K562 (cell line): ENCODE data around the gene APOM. TPM values are rescaled to one million over a fixed set of nuclear protein-coding genes. Genes with fewer than 3 reads are reported as not detected.

Experiments used
- ESRRB ChIP-seq: fragments of 250-450 bp; sonication (Bioruptor Pico); IDR thresholded peaks from 2 replicates; pipeline ENCODE4 v1.5.0; 2020; ENCODE audit warnings: mild to moderate bottlenecking, moderate library complexity, borderline replicate concordance
- MBD2 ChIP-seq: sonication (generic); IDR thresholded peaks from 2 replicates; pipeline ENCODE4 v1.6.1; 2016; ENCODE audit warnings: low read depth, borderline replicate concordance
- MEF2D ChIP-seq: conservative IDR thresholded peaks from 2 replicates; pipeline ENCODE4 v1.6.1; 2016; ENCODE audit warnings: low read depth, missing genetic modification characterization, missing compliant biosample characterization
- NR2C1 ChIP-seq, 2 experiments: fragments of 450-650 bp; IDR thresholded peaks; 2 replicates each; pipeline ENCODE4 v1.6.1; 2017; ENCODE audit warnings: mild to moderate bottlenecking in 2 of 2, antibody characterized with exemption in 1 of 2, inconsistent platforms in 1 of 2, missing compliant biosample characterization in 1 of 2, missing genetic modification characterization in 1 of 2
- NR3C1 ChIP-seq: sonication (generic); formaldehyde crosslinking; IDR thresholded peaks from 2 replicates; pipeline ENCODE4 v1.8.1; 2022; ENCODE audit warnings: missing genetic modification reagents
- POLR2H ChIP-seq: IDR thresholded peaks from 2 replicates; pipeline ENCODE4 v1.6.1; 2016; ENCODE audit warnings: missing genetic modification characterization, low read depth, mild to moderate bottlenecking, control low read depth, missing compliant biosample characterization, moderate library complexity
- SOX6 ChIP-seq: fragments of 450-650 bp; IDR thresholded peaks from 2 replicates; pipeline ENCODE4 v1.6.1; 2014; ENCODE audit warnings: mild to moderate bottlenecking
- SP1 ChIP-seq: sonication (generic); formaldehyde crosslinking; IDR thresholded peaks from 2 replicates; pipeline ENCODE4 v1.8.1; 2022; ENCODE audit warnings: mild to moderate bottlenecking, missing genetic modification reagents
- TOE1 ChIP-seq, 2 experiments: fragments of 450-650 bp in 1 of 2; sonication (generic) in 1 of 2; formaldehyde crosslinking in 1 of 2; IDR thresholded peaks; 2 replicates each; pipeline versions ENCODE4 v1.7.1 to v1.8.0; 2016 to 2022; ENCODE audit warnings: borderline replicate concordance in 2 of 2, mild to moderate bottlenecking in 2 of 2, antibody characterized with exemption in 1 of 2, inconsistent platforms in 1 of 2, low read depth in 1 of 2, missing genetic modification reagents in 1 of 2, moderate library complexity in 1 of 2
- ZNF146 ChIP-seq: IDR thresholded peaks from one replicate; pipeline ENCODE4 v1.6.1; 2018; ENCODE audit warnings: missing compliant biosample characterization; ENCODE audit not compliant: unreplicated experiment
- ZNF282 ChIP-seq: sonication (generic); formaldehyde crosslinking; IDR thresholded peaks from 2 replicates; pipeline ENCODE4 v1.8.1; 2023; ENCODE audit warnings: missing genetic modification reagents
- ZNF311 ChIP-seq: fragments of 250-450 bp; sonication (Bioruptor Pico); IDR thresholded peaks from 2 replicates; pipeline ENCODE4 v1.4.0; 2020; ENCODE audit warnings: mild to moderate bottlenecking, moderate library complexity
- ZNF57 ChIP-seq: fragments of 450-650 bp; formaldehyde crosslinking; IDR thresholded peaks from 2 replicates; pipeline ENCODE4 v1.4.0; 2020; ENCODE audit warnings: mild to moderate bottlenecking, moderate library complexity
- ZNF707 ChIP-seq: fragments of 250-450 bp; sonication (Bioruptor Pico); conservative IDR thresholded peaks from 2 replicates; pipeline ENCODE4 v1.8.0; 2022; ENCODE audit warnings: inconsistent platforms, mild to moderate bottlenecking, moderate library complexity
- ZNF764 ChIP-seq: fragments of 250-450 bp; sonication (Bioruptor Pico); IDR thresholded peaks from 2 replicates; pipeline ENCODE4 v1.4.0; 2020; ENCODE audit warnings: low read depth, mild to moderate bottlenecking, moderate library complexity
- ZZZ3 ChIP-seq: fragments of 450-650 bp; IDR thresholded peaks from 2 replicates; pipeline ENCODE4 v1.6.1; 2016; ENCODE audit warnings: antibody characterized with exemption, mild to moderate bottlenecking, moderate library complexity
- polyA plus RNA-seq, 8 experiments: library from polyadenylated mRNA; depleted of rRNA in 4 of 8; stranded (reverse) in 5 of 8; unstranded in 3 of 8; fragments of >200 nt; fragmentation: Nextera tagmentation in 2 of 8; fragmentation: Illumina TruSeq in 1 of 8; extraction: Ambion mirVana in 2 of 8; extraction: Trizol in 1 of 8; gene quantifications; 2 replicates each; pipeline versions ENCODE4 v1.2.1 to v1.2.3, GENCODE V29; 2011 to 2014; ENCODE audit warnings: inconsistent platforms in 1 of 8, missing spikeins in 1 of 8
- total RNA-seq, 7 experiments: library from RNA; depleted of rRNA in 6 of 7; stranded (reverse); fragments of >200 nt in 6 of 7; fragmentation: Illumina TruSeq in 2 of 7; extraction: Trizol in 2 of 7; gene quantifications; 2 replicates each; pipeline versions ENCODE4 v1.2.1 to v1.2.3, GENCODE V29; 2011 to 2021; ENCODE audit warnings: low replicate concordance in 1 of 7
- TF ChIP-seq, protein P1 (sequence below): fragments of 200-400 bp; formaldehyde crosslinking; IDR thresholded peaks from 2 replicates; pipeline ENCODE4 v1.6.1; 2017; ENCODE audit warnings: mild to moderate bottlenecking, low read depth, low read length, moderate library complexity
- TF ChIP-seq, protein P2 (sequence below): fragments of 250-450 bp; sonication (Bioruptor Pico); IDR thresholded peaks from 2 replicates; pipeline ENCODE4 v1.4.0; 2020; ENCODE audit warnings: mild to moderate bottlenecking, moderate library complexity

APOM gene
- total and polyA plus RNA-seq, 9 of the 15 experiments (the other 6 are each of a cell fraction or from before 2014, with no cell fraction given), result 5.7 to 24.3 (median 10.4) TPM

DNA sequence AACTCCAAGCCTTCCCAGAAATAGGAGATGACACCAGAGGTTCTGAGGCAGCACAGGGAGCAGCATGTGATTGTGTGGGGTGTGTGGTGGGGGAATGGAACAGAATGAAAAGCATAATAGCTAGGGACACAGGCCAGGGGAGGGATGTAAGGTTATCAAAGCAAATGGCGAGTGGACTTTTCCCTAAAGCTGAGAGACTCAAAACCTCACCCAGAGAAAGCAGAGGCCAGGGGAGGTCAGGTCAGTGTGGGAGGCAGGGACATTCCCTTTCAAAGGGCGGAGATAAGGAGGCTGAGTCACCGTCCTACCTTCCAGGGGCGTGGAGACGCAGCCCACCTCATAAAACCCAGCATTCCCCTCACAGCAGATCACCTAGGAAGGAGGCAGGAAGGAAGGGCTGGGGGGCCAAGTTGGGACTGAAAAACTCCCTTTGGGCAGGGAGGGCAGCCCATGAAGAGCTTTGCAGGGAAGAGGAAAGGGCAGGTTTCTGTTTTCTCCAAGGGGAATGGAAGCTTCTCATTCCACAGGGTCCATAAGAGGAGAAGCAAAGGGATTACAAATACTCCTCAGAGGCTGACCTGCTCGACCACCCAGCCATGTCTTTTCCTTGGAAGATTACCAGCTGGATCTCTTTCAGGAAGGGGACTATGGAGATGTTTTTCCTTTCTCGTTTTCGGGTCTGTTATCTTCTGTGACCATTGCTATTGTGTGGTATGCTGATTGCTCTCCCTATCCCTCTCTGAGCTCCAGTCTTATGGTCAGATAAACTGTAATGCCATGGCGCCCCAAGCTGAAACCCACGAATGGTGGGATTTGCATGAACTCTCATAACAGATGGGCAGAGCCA, 34.8 kb downstream of the APOM start (continued):
- TF ChIP-seq TOE1 (IDR thresholded peaks at IDR 0.05; ENCODE audit: borderline replicate concordance), result peak; percentile 78; the same call in 1 of the 2 replicates
- peak; percentile 58; the same call in 1 of the 2 replicates for TF ChIP-seq TOE1 (CRISPR knock-in tag; IDR thresholded peaks at IDR 0.05; ENCODE audit: borderline replicate concordance, low read depth)
- no peak for TF ChIP-seq NR3C1
- no peak for TF ChIP-seq ZZZ3
- TF ChIP-seq, protein P1, sequence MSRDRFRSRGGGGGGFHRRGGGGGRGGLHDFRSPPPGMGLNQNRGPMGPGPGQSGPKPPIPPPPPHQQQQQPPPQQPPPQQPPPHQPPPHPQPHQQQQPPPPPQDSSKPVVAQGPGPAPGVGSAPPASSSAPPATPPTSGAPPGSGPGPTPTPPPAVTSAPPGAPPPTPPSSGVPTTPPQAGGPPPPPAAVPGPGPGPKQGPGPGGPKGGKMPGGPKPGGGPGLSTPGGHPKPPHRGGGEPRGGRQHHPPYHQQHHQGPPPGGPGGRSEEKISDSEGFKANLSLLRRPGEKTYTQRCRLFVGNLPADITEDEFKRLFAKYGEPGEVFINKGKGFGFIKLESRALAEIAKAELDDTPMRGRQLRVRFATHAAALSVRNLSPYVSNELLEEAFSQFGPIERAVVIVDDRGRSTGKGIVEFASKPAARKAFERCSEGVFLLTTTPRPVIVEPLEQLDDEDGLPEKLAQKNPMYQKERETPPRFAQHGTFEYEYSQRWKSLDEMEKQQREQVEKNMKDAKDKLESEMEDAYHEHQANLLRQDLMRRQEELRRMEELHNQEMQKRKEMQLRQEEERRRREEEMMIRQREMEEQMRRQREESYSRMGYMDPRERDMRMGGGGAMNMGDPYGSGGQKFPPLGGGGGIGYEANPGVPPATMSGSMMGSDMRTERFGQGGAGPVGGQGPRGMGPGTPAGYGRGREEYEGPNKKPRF, result no peak
- no peak; the same call in 1 of the 2 replicates for TF ChIP-seq SP1 (CRISPR knock-in tag)
- peak; percentile 86 for TF ChIP-seq SOX6
- no peak for TF ChIP-seq ZNF311 (CRISPR knock-in tag)
- TF ChIP-seq POLR2H, result no peak; the same call in 1 of the 2 replicates
- no peak for TF ChIP-seq ZNF707 (CRISPR knock-in tag)
- no peak for TF ChIP-seq ZNF764
- TF ChIP-seq ZNF282, result no peak
- peak; percentile 56; the same call in 1 of the 2 replicates for TF ChIP-seq MEF2D
- TF ChIP-seq NR2C1 (IDR thresholded peaks at IDR 0.05), result peak; percentile 63; the same call in 1 of the 2 replicates
- TF ChIP-seq NR2C1 (tag; IDR thresholded peaks at IDR 0.05), result peak; percentile 67
- no peak for TF ChIP-seq ZNF57 (CRISPR knock-in tag)
- TF ChIP-seq ZNF146 (CRISPR knock-in tag), result no peak
- 0 out of 2 replicates have a peak, but pooled peaks have one; percentile 2 for TF ChIP-seq ESRRB (CRISPR knock-in tag)
- TF ChIP-seq MBD2, result peak; percentile 77
- TF ChIP-seq, protein P2, sequence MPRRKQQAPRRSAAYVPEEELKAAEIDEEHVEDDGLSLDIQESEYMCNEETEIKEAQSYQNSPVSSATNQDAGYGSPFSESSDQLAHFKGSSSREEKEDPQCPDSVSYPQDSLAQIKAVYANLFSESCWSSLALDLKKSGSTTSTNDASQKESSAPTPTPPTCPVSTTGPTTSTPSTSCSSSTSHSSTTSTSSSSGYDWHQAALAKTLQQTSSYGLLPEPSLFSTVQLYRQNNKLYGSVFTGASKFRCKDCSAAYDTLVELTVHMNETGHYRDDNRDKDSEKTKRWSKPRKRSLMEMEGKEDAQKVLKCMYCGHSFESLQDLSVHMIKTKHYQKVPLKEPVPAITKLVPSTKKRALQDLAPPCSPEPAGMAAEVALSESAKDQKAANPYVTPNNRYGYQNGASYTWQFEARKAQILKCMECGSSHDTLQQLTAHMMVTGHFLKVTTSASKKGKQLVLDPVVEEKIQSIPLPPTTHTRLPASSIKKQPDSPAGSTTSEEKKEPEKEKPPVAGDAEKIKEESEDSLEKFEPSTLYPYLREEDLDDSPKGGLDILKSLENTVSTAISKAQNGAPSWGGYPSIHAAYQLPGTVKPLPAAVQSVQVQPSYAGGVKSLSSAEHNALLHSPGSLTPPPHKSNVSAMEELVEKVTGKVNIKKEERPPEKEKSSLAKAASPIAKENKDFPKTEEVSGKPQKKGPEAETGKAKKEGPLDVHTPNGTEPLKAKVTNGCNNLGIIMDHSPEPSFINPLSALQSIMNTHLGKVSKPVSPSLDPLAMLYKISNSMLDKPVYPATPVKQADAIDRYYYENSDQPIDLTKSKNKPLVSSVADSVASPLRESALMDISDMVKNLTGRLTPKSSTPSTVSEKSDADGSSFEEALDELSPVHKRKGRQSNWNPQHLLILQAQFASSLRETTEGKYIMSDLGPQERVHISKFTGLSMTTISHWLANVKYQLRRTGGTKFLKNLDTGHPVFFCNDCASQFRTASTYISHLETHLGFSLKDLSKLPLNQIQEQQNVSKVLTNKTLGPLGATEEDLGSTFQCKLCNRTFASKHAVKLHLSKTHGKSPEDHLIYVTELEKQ, result no peak
